GM18526 (cell line): ENCODE data around the gene HUS1B.

ENCODE experiments used
- POLR2A ChIP-seq: IDR thresholded peaks from 3 replicates; pipeline ENCODE4 v1.6.1; 2011; ENCODE audit not compliant: insufficient read length; ENCODE audit errors: extremely low read depth

The HUS1B gene

GRCh38 chr6:684831-685636, 28.1 kb upstream of the HUS1B start:
- no peak for TF ChIP-seq POLR2A

GRCh38 chr6:683742-684440, 27.0 kb upstream of the HUS1B start:
- TF ChIP-seq POLR2A: no peak

- TF ChIP-seq POLR2A: no peak
Measured at GRCh38 chr6:680666-681340, 23.9 kb upstream of the HUS1B start.

- no peak for TF ChIP-seq POLR2A
Measured at GRCh38 chr6:680251-680650, 23.4 kb upstream of the HUS1B start.

- TF ChIP-seq POLR2A: no peak
Measured at GRCh38 chr6:679282-679681, 22.4 kb upstream of the HUS1B start.

GRCh38 chr6:678520-678919, 21.6 kb upstream of the HUS1B start:
- no peak for TF ChIP-seq POLR2A

- TF ChIP-seq POLR2A: no peak
Measured at GRCh38 chr6:677919-678318, 21.0 kb upstream of the HUS1B start.

- no peak for TF ChIP-seq POLR2A
Measured at GRCh38 chr6:674956-675355, 18.1 kb upstream of the HUS1B start.

- no peak for TF ChIP-seq POLR2A
Measured at GRCh38 chr6:674406-674805, 17.5 kb upstream of the HUS1B start.

- no peak for TF ChIP-seq POLR2A
Measured at GRCh38 chr6:667253-667927, 10.5 kb upstream of the HUS1B start.

- no peak for TF ChIP-seq POLR2A
Measured at GRCh38 chr6:665403-666267, 8.7 kb upstream of the HUS1B start.

GRCh38 chr6:659716-660581, 3.0 kb upstream of the HUS1B start:
- TF ChIP-seq POLR2A: no peak

- TF ChIP-seq POLR2A: no peak
Measured at GRCh38 chr6:658244-658643, 1.3 kb upstream of the HUS1B start.

GRCh38 chr6:657743-658142, 843 bp upstream of the HUS1B start:
- TF ChIP-seq POLR2A: no peak

- TF ChIP-seq POLR2A: no peak
Measured at GRCh38 chr6:654136-654535, 2.8 kb downstream of the HUS1B start.
